Measurements from ENCODE around the gene RSPO3. TPM values are rescaled to one million over a fixed set of nuclear protein-coding genes. Genes with fewer than 3 reads are reported as not detected.

The RSPO3 gene
- polyA plus RNA-seq, 1 donor, result 11.7 TPM

DNA sequence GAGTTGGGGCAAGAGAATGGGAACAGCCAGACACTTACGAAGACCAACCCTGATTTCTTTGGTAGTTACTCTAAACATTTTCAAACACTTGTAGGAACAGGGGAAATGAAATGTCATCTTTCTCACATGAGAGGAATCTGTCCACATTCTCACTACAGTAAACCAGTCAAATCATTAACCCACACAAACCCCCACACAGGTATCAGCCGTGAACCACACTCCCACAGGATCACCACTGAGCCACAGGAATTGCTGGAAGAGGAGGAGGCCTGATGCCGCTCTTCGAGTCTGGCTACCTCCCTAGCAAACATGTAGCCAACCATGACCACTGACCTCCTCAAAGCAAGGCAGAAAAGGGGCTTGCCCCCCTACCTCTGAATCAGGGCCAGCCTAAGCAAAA is 6.9 kb upstream of the RSPO3 start:
- no peak for DNase-seq (ENCODE audit: low read depth)

DNA sequence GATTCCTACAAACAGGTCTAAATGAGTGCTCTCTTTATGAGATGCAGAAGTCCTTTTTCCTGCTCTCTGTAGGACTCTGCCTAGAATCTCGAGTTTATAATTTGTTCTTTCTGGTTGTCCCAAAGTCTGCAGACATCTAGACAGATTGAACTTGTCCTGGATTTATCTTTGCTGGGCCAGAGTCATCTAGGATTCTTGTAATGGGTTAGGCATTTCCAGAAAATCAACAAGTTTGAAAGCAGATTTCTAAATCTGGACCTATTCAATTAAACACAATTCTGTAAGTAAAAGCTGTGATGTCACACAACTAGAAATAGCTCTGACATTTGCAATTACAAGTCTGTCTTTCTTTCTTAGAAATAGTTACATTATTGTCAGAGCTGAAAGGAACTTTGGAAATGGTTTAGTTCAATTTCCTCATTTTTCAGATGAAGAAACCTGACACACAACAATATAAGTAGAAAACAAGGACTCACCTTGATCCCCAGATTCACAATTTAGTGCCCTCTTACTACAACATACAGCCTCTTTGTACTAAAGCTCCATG is 4.2 kb upstream of the RSPO3 start:
- DNase-seq (ENCODE audit: low read depth), result no peak

DNA sequence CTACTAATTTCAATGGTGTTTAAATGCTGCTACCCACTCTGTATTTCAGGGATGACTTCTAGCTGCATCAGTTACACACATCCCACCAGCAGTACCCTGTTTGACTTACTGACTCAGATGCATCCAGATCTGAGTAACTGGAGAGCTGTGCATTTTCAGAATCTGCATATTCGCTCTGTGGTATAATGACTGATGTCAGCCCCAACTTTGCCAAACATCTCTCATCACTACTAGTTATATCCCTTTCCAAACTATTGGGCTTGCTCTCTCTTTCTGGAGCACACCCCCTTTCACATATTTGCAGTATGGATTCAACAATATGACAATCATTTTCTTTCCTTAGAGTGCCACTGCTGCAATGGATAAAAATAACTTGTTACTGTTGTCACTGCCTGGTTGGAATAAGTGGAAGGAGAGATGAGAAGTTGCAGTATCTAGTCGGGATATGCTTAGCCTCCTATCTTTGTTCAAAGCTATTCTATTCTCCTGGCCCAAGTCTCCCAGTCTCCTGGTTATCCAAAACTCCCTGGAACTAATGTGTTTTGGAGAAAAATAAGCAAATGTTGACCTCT is 3.3 kb upstream of the RSPO3 start:
- DNase-seq (ENCODE audit: low read depth), result no peak

DNA sequence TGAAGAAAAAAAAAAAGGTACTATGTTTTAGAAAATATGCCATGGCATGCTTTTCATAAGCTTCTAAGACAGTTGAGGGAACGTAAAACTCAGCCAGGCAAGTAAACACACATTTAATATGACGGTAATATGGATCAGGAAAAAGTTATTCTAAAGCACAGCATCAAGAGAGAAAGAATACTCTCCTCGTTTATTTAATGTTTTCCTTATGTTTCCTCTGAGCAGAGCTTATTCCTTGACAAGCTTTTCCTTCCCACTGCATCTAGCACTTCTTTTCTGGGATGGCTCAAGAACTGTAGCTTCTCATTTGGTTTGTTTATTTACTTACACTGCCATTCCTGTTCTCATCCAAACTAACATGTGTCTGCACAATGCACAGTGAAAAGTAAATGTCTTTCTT is 2.7 kb upstream of the RSPO3 start:
- no peak for DNase-seq (ENCODE audit: low read depth)

DNA sequence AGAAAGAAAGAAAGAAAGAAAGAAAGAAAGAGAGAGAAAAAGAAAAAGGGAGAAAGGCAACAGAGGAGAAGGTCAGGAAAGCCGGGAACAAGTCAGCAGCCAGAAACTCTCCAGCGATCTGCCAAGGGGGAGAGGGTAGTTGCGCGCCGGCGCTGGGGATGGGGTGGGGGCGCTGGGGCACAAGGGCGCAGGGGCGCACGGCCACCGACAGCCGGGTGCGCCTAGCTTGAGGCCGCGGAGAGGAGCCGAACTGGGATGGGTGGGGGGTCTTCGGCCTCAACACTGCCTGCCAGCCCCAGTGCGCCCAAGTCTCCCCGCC is 533 bp upstream of the RSPO3 start:
- DNase-seq (ENCODE audit: low read depth), result no peak

DNA sequence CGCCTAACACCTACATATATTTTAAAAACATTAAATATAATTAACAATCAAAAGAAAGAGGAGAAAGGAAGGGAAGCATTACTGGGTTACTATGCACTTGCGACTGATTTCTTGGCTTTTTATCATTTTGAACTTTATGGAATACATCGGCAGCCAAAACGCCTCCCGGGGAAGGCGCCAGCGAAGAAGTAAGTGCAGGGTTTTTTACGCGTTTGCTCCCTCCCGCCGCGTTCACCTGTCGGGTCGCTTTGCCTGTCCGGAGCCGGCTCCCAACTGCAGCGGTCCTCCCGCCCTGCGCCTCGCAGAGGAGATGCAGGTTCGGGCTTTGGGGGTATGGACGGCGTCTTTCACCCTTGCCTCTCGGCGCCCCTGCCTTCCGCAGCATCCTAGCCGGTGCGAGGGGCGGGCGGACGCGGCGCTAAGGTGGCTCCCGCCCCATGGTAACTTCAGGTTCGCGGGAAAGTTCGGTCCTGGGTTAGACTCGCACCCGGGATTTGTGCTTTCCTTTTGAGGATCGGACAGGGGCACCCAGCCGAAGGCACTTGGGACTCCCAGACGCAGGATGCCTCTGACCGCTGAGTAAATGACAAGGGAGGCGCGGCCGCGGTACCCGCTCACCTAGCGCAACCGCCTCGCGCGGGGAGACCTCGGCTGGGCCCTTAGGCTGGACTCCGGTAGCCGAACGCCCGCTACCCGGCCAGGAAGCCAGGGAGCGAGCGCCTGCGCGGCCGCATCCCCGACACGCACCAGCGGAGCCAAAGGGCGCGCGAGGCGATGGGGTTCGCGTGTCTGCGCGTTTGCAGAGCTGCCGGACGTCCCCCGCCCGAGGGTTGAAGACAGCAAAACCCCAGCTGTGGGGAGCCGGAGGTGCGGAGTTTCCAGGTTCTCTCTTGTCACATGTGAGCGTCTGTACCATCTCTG is 891 bp downstream of the RSPO3 start:
- DNase-seq (ENCODE audit: low read depth), result no peak

DNA sequence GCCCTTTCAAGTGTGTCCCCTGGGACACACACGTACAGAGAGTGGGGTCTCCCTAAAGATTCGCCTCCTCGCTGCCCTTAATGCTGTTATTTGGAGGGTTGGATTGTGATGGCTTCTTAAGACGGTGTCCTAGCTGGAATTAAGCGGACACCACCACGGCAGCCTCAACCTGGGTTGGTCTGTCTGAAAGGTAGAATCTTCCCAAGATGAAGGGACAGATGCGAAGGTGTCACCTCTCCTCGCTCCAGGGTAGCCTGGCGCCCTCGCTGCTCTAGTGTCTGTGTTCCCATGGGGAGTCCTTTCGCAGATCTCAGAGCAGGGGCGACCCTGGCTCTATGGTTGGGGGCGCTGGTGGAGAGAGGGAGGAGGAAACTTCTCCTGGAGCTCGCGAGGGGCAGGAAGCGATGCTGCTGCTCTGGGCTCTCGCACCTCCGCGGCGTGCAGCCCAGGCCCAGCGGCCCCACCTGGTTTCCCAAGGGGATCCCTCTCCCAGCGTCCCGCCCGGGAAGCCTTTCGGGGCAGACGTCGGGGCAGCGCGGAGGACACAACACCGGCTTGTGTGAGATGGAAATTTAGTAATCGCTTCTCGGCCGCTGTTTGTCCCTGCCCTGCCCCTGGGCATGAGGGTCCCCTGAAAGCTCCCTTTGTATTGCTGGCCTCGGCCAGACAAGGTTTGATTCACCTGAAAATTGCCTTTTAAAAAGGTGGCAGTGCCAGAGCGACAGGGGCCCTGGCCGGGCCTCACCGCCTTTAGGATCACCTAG is 1.7 kb downstream of the RSPO3 start:
- no peak for DNase-seq (ENCODE audit: low read depth)

DNA sequence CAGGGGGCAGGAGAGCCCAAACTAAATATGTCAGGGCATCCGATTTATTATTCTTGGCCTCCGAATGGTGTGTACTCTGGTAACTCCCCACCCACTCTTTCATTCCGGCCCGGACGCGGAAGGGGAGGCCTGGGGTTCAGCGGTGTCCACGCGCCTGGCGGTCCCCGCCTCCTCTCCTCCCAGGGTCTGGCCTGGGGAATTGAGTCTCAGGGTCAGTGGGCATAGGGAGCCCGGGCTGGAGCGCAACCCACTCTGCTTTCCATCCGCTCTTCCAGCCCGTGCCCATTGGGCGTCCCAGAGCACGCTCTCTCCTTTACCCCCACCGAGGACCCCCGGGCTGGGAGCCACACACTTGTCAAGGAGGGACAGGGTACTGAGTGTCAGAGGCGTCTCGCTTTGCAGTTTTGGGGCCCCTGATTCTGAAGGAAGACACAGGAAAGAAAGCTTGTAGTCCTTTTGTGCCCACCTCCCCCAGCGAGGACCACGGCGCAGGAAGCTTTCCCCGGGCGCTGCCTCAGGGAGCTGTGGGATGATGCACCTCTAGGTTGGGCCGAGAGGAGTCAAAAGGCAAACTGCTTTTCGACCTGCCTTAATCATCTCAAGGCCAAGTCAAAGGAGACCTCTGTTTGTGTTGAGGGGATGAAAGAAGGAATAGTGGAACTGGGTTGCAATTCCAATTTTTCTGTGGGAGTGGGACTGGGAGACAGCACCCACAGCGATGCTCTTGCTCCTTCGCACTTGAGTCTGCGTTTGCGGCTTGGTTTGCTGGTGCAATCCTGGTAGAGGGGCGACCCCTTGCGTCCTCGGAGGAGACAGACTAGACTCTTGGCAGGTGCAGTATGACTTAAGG is 2.5 kb downstream of the RSPO3 start:
- peak; percentile 65 for DNase-seq (ENCODE audit: low read depth)

DNA sequence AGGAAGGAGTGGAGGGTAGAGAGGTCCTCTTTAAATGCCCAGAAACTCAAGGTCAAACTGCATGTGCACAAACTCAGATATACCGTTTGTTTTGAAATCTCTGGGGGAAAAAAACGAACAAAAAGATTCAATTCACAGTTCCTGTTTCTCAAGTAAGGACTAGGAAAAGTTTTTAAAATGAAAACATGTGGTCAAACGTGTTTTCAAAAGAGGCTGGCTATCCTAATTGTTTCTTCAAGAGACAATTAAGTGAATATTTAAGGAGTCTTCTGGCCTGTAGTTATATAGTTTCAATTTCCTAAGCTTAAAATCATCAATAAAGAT is 3.1 kb downstream of the RSPO3 start:
- DNase-seq (ENCODE audit: low read depth), result no peak

DNA sequence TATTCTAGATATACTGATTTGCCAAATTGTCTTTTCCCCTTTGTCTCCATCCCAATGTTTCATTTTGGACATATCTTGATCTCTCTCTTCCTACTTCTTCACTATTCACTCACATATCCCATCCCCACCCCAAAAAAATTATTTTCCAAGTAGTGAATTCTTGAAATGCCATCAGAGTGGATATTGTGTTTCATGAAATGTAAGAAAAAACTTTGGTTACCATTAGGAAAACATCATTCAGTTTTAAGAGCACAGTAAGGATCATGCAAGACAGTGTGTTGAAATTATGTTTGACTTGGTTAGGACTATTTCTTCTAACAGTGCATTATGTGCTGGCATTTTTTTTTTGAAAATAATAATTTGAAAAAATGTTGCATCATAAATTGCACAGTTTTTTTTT is 5.7 kb downstream of the RSPO3 start:
- no peak for DNase-seq (ENCODE audit: low read depth)

DNA sequence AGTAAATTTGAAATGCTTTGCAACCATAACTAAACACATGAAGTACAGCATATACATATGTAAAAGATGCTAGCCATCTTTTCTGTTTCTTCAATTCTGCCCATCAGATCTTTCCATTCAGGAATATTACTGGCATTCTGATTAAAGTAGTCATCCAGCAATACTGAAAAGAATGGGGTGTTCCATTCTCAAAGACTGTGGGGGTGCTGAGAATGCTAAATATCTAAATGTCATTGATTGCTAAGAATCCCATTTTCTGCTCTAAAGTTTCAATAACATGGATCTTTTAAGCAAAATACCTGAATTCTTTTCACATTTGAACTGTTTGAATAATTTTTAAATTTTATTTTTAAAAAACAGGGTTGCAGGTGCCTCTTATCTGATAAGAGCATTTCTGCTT is 6.2 kb downstream of the RSPO3 start:
- no peak for DNase-seq (ENCODE audit: low read depth)

DNA sequence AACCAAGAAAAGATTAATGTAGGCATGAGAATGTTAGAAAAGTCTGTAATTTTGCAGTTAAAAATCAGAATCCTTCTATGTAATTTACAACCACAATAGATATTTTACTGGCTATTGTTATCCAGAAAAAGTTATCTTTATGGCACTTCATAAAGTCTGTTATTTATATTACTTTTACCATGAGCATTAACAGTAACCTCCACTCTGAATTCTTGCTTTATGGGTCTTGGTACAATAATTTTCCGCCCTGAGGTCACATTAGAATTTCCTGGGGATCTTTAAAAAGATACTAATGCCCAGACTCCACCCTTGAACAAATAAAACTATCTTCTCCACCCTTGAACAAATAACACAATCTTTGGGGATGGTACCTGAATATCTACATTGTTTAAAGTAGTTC is 9.6 kb downstream of the RSPO3 start:
- DNase-seq (ENCODE audit: low read depth), result no peak

DNA sequence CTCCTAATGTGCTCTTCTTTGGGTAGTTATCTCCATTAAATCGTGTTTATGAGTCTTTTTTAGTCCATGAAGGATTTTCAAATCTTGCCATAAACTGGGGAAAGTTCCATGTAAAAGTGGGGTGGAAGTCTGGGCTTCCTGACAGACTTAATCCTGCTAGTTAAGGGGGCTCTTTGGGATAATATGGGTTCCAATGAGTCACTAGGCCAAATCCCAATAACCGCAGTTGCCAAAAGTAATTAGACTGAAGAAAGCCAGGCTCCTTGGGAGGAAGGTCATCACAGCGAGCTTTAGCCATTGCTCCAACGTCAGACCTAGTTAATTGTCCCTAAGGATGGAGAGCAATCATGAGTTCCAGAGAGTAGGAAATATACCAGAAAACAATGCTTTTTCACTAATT is 10.8 kb downstream of the RSPO3 start:
- no peak for DNase-seq (ENCODE audit: low read depth)

DNA sequence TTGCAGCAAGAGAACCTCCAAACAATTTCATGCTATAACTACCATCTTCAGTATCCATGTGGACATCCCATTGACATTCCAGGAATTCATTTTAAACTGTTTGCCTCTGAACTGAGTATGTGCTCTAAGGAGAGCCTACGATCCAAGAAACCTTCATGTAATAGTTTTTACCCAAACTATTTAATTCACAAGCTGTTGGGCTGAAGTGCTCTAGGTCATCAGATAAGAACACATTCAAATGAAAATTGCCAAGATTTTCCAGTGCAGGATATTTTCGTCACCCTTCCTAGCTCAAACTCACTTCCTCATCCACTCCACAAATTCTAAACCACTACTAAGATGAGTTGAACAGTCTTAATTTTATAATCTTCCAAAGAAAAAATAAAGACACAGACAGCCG is 12.8 kb downstream of the RSPO3 start:
- DNase-seq (ENCODE audit: low read depth), result no peak

DNA sequence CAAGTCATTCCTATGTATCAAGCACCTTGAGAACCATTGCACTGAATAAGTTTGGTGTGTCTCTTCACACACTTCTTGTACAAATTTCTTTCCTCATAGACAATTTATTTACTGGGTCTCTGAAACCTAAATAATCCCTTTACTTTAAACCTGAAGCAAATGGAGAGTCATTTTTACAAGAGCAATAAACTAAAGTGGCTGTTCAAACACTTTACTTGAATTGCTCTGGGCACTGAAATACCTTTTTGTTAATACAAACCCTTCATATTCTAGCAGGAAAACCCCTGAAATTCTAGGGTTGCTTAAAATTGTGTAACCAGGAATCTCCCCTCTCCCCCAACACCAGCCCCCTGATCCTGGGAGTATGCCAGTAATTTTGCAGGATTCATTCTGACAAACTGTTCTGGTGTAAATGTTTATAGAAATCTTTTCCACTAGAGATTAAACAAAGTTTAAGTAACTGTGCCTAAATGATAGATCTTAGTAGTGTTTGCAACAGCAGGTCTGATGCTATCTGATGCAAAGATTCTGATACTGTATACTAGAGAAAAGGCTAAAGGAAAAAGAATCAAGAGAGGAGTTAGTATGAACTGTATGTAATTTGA is 13.4 kb downstream of the RSPO3 start:
- DNase-seq (ENCODE audit: low read depth), result no peak

DNA sequence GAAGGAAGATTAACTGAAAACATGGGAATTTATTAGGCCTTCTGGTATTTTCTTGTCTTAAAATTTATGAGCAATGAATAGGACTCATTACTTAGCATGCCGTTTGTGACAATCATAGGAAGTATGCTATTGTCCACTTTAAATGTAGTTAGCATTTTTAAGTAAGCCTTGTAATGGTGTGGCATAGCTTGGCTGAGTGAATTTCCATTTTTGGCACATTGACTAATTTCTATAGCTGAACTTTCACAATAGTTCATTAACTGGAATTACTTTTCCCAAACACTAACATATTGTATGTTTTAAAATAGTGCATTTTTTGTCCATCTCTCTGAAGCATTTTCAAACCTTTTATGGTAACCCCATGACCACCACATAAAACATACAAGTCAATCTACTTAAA is 15.7 kb downstream of the RSPO3 start:
- DNase-seq (ENCODE audit: low read depth), result no peak

DNA sequence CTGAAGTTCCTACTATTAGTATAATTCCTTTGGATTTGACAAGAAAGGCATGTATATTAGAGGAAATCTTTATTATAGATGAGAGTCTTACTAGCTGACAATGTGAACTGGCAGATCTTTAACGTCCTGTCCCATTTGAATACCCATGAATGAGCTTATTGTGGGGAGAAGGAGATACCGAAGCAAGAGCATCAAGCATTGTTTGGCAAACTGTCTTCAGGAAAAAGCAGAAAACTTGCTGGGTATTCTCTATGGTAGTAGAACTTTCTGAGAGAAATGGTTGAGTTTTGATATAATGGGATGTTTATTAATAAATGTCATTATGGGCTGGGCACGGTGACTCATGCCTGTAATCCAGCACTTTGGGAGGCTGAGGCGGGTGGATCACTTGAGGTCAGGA is 18.3 kb downstream of the RSPO3 start:
- DNase-seq (ENCODE audit: low read depth), result no peak

DNA sequence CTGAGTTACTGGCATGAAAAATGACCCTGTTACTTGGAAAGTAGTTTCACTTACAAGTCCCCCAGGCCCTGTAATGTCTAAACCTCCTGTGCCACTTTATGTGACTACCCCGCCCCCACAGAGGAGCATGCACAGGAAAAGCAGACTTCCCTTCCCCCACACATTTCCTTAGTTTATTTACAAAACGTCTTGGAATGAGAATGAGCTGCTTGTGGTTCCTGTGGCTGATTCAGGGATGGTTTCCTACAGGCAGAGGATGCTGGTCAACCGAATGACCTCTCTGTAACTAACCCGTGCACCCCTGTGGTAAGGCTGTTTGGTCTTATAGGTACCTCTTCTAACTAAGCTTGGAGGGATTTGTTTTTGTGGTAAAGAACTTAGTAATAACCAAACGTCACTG is 28.5 kb downstream of the RSPO3 start:
- no peak for DNase-seq (ENCODE audit: low read depth)

DNA sequence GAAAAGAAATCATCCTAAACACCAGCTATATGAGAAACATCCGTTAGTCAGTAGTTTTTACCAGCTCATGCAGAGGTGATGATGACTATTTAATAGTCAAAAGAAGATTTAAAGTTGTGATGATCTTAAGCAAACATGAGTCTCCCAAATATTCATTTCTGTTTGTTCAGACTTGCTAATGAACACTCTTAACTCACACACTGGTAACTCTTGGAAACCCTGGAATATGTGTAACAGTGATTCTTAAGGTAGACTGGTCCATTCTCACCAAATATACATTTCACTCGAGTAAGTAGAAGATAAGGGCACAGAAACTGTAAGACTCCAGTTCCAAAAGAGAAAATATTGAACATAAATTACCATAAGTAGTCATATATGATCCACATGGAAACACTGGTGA is 29.1 kb downstream of the RSPO3 start:
- DNase-seq (ENCODE audit: low read depth), result no peak

DNA sequence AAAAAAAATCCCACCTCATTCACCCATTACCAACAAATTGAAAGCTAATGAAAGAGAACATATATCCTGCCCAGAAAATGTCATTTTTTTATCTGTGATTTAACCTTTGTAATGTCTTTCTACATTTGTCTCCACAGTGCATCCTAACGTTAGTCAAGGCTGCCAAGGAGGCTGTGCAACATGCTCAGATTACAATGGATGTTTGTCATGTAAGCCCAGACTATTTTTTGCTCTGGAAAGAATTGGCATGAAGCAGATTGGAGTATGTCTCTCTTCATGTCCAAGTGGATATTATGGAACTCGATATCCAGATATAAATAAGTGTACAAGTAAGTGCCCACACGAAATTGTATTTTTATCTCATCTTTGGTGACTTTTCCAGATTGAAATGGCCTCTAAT is 30.0 kb downstream of the RSPO3 start:
- DNase-seq (ENCODE audit: low read depth), result no peak

DNA sequence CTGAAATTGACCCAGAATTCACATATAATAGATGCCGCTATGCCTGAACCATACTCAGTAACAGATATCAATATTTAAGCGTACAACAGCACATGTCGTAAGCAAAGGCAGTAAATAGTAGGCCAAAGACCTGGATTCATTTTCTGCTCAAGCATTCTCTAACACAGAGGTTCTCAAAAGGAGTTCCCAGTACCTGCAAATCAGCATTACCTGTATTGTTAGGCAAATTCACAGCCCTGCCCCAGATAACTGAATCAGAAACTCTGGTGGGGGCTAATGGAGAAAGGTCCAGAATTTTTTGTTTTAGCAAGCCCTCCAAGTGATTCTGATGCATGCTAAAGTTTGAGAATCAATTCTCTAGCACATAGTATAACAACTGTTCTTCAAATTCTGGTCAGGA is 36.0 kb downstream of the RSPO3 start:
- DNase-seq (ENCODE audit: low read depth), result no peak

DNA sequence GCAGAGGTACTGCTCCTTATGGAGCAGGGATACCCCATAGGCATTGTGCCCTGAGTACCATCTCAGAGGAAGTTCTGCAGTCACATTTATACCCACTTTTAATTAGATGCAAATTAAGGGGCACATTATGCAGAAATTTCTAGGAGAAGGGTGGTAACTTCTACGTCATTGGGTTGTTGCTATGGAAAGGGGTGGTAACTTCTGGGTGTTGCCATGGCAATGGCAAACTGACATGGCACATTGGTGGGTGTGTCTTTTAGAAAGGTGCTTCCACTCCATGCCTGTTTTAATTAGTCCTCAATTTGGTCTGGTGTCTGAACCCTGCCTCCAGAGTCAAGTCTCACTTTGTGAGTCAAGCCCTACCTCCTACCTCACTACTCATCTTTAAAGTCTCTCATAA is 42.0 kb downstream of the RSPO3 start:
- DNase-seq (ENCODE audit: low read depth), result no peak

All from forelimb muscle (tissue), 1 donor.